Globus pallidus (tissue), 1 donor: ENCODE data around the gene WDR7.

Experiments used
- DNase-seq: peaks from one replicate; pipeline ENCODE4 v3.0.0-alpha.2; 2015; ENCODE audit warnings: low spot score

The WDR7 gene

DNA sequence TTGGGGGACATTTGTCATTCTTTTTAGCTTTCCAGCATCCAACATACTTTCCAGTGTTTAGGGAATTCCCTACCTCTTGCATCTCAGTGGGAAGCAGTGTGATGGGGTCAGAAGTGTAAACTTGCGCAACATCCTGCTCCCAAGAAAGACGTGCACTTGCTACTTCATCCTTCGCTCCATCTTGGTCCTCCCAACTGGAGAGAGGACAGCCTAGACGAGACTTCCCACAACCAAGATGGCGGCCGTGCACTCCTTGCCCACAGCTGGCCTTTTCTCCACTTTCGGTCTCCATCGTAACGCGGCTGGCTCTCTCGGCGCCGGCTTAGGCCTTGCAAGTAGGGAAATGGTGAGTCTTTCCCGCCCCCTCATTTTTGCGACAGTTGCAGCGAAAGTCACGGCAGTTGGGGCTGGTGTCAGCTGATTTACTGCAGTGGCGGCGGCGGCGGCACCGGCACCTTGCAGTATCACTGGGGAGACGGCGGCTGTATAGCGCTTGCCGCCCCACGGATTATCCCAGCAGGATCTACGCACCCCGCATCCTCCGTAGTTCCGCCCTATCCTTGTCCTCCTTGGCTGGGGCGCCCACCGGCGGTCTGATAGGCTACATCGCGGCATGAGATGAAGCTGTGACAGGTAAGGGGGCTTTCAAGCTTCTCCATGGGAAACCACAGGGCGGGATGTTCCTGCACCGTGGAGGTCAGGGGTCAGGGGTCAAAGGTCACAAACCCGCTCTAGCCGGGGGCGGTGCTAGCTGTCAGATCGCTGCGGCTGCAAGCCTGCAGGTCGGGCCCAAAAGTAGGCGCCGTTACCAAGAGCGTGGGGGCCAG lies at the start of gene WDR7:
Gene WDR7, plus strand, starts transcription at position 416 of the 827 bp plus-strand sequence. CDS start 21,157 bp downstream, outside the sequence.
- DNase-seq: peak; percentile 98

DNA sequence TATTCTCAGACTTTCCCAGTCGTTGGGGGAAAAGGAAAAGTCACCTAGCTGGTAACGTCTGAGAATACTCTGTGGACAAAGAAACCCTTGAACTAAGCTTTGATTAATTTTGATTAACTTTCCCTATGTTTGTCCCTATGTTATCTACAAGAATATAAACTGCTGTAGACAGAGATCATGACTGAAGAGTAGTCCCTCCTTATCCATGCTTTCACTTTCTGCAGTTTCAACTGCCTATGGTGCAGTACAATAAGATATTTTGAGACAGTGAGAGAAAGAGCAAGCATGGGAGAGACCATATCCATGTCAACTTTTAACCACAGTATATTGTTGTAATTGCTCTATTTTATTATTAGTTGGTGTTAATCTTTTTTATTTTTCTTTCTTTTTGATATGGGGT lies 44.5 kb upstream of the WDR7 start:
- no peak for DNase-seq

DNA sequence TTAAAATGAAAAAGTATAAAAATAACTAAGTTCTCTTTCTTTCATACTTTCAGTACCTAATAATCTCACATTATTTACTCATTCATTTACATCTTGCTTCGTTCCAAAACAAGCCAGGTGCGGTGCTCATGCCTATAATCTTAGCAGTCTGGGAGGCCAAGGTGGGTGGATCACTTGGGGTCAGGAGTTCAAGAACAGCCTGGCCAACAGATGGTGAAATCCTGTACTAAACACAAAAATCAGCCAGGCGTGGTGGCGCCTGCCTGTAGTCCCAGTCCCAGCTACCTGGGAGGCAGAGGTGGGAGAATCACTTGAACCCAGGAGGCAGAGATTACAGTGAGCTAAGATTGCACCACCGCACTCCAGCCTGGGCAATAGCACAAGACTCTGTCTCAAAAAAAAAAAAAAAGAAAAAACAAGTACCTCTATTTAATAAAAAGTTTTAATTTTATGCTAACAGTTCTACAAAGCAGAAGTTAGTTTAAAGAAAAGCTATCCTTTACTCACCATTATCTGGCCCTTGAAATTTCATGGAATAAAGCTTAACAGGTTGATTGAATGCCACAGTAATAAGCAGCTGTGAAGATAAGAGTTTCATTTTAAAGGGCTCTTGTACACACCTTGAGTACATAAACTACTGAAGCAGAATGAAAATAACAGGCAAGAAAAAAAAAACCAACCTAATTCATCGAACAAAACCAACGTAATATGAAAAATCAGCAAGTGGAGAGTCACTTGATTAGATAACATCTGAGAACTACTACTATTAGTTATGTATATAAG lies 35.2 kb upstream of the WDR7 start:
- no peak for DNase-seq

DNA sequence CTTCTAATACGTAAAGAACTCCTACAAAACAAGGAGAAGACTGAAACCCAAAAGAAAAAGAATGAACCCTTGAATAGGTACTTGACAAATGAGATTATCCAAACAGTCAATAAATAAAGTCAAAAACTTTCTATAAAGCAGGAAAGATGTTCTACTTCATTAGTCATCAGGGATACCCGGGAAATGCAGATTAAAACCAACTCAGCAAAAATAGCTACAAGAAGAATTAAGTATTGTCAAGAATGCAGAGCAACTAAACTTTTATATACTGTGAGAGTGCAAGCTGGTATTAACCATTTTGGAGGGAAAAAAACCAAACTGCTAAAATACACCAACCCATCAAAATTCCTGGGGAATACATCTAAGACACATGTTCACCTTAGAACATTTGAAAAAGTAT lies 23.2 kb upstream of the WDR7 start:
- DNase-seq: no peak

DNA sequence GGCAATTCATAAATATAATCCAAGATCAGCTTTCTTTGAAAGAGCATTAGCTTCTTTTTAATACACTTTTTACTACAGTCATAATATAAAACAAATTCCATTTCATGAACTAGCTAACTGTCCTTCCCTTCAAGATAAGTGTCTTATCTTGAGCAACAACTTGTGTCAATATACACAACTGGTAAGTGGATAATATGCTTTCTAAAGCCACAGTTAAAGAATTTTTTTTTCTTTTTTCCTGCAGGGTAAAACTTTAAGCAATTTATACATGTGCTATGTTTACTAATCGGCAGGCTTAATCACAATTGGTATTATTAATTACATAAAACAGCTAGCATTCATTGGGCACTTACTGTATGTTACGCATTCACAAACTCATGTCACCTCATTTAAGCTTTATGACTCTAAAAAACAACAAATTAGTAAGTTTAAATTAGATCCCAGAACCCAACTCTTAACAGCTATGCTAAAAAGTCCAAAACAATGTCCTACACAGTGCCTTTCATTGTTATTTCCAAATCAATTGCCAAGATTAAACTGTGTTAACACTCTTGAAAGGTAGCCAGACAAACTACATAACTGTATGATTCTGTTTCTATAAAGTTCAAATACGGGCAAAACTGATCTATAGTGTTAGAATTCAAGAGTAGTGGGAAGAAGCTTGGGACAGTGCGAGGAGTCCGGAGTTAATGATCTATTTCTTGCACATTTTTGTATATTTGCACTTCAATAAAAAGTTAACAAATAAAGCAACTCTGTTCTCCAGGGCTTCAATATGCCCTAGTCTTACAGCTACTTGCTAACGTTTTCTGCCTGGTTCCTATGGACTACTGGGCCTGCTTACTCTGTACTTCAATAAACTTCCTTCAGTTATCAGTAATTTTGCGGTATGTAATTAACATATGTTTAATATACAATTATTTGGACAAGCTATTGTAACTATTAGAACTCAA lies 18.8 kb upstream of the WDR7 start:
- no peak for DNase-seq

DNA sequence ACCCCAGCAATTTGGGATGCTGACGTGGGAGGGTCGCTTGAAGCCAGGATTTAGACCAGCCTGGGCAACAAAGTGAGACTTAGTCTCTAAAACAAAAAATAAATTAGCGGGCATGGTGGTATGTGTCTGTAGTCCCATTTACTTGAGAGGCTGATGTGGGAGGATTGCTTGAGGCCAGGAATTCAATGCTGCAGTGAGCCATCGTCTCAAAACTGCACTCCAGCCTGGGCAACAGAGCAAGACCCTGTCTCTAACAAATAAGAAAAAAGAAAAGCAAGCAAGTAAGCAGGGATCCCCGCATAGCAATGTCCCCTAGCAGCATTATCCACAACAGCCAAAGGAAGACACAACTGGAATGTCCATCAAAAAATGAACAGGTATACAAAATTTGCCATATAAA lies 16.2 kb upstream of the WDR7 start:
- DNase-seq: no peak

DNA sequence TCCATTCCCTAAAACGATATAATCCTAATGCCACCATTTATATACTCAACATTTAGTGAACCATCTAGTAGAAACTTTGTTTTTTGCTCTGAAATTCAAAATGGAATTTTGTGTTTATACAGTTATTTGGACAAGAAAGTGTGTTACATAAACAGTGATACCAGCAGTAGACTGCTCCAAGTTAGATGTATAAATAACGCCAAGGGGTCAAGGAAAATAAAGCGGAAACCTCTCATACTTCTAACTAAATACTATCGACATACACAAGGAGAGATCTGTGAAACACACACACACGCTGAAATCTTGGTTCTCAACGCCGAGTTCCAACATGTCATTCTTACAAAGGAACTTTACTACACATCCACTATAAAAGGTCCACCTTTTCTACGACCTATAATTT lies 14.0 kb upstream of the WDR7 start:
- DNase-seq: no peak

DNA sequence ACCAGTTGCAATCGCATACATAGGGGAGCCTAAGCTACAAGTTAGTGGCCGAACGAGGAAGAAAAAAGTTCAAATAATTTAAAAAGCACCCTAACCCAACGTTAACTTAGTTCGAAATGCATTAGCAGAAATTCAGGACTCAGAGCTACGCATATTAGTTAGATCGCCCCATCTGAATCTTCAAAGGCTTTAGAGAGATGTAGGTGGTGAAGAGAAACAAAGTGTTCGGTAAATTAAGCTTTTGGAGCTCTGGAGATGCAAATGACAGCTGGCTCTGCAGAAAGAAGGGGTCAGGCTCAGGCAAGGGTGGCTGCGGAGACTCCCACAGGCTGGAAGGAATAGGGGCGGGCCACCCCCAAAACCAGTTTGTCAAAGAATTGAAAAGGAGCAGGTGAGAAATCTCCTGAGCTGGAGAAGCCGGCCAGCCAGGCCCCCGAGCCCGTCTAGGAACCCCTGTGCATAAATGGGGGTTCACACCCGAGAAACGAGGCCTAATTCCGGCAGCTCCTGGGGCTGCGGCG lies 13.4 kb upstream of the WDR7 start:
- peak; percentile 35 for DNase-seq

DNA sequence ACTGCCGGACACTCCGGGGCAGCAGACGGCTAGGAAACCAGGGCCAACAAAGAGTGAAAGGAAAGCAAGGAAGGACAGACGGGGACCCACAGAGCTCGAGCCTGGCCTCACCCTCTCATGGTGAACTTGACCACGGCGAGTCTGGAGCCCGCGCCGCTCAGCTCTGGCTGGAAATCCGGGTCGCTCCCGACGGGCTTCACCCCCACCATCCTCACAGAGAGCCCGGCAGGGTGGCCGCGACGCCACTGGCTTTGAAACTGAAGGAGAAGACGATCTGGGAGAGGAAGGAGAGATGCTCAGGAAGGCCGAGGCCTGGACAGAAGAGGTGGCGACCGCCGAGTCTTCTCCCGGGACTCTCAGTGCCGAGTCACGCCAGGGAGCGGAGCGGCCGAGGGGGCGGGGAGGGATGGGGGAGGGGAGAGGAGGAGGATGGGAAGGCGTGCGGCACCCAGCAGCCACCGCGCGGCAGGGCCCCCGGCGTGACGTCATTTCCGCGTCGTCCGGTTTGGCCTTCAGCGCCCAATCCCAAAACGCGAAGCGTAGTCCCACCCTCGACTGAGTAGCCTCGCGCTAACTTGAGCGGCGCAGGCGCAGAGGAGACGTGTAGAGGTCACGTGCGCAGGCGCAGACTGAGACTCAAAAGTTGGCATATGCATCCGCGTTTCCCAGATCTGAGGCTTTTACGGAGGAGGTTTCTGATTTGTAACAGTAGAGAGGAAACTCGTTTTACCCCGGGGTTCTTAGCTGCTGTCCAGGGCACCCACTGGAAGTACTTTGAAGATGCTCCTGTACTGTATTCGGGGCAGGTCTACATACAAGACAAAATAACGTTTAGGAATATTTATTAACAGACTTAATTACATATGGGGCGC lies 12.7 kb upstream of the WDR7 start, which contains the start of gene TXNL1:
Gene TXNL1, minus strand, starts transcription at position 361 of the 872 bp plus-strand sequence. Its CDS starts 152 bp downstream, at position 209.
- DNase-seq: peak; percentile 98

DNA sequence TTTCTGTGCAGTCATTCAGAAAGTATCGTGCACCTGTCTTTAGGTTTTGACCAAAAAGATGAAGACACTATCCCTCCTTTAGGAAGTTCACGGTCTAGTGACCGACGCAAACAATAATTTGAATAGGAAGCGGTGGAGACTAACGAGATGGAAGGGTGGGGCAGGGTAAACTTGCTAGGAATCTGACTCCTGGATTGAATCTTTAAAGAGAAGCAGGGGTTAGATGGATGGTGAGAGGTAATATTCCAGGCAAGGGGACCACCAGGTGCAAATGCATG lies 12.1 kb upstream of the WDR7 start:
- DNase-seq: no peak

DNA sequence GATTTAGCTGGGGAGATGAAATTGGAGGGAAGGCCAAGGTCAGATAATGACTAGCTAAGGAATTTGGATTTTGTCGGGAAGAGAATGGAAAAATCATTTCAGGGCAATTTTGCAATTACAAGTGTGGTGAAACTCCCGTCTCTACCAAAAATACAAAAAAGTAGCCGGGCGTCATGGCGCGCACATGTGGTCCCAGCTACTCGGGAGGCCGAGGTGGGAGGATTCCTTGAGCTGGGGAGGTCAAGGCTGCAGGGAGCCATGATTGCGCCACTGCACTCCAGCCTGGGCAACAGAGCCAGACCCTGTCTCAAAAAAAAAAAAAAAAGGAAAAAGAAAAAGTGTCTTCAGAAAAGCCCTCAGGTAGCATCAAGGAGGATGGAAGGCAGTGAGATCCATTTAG lies 11.6 kb upstream of the WDR7 start:
- DNase-seq: no peak

DNA sequence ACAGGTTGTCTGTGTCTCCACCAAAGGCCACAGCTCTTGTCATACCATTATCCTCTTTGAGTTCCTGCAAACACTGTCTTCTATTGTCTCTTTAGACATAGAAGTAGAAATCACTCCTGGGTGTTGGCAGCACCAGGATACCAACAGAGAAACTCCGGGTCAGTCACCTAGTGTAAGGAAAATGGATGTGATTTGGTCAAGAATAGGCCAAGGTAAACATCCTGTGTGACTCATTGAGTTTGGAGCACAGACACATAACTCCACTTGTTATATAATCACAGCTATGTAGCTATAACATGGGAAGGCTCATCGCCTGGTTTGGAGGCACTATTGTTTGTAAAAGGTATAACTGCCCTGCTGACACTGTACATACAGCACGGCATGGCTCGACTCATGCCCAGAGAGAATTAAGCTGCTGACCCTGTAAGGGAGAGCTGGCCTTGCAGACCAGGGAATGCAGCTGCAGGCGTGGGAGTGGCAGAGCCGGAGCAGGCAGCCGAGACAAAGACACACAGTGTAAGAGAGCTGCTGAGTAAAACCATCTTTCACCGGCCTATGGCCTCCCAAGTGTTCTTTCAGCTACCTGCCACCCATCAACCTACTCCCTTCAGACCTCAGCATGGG lies 9.3 kb upstream of the WDR7 start:
- no peak for DNase-seq

DNA sequence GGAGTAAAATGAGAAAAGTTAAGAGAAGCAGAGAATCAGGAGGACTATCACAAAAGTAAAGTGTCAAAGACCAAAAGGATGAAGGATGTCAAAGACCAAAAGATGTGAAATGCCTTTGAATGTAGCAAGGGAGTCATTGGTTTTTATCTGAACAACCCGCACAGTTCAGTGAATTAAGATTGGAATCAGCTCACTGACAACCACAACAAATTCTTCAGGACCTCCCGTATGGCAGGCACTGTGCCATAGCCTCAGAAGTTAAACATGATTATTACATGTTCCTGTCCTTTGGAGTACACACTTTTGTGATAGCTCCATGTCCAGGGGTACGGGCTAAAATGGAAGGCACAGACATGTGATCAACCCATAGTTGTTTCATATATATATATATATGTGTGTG lies 7.8 kb upstream of the WDR7 start:
- no peak for DNase-seq

DNA sequence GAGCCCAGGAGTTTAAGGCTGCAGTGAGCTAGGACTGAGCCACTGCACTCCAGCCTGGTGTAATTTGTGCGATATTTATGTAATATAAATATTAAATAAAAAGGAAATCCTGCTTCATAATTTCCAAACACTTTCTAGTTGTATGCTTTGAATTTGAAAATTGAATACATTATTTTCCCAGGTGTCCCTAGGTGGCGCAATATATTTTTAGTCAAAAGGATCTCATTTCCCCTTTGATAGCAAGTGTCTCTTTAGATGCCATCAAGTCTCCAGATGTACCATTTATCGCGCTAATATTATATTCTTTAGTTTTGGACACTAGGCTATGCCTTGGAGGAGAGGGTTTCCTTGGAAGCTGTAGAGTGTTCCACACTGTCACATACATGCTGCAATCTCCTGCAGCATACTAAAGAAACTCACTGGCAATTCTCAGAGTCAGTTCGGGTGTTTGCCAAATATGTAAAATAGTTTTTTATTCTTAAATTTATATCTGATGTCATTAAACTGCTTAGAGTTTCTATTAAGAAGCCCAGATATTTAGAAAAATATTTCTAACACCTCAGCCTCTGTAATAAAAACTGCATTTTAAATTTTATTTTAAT lies 5.6 kb upstream of the WDR7 start:
- DNase-seq: no peak

DNA sequence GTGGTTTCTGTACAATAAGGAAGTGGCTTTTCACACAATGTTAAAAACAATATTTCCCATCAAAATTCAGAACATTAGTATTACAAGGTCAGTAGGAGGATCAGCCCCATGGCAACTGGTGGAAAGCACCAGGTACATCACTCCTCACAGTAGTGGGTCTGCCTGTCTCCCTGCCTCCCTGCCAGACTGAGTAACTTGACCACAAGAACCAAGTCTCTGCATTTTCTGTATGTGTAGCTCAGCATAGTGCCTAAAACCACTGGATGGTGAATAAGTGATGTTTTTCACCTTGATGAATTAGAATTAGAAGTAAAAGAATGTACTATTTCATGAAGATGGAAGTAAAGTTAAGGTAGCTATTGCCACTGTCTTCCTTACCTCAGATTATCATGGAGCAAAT lies 4.1 kb upstream of the WDR7 start:
- DNase-seq: no peak

DNA sequence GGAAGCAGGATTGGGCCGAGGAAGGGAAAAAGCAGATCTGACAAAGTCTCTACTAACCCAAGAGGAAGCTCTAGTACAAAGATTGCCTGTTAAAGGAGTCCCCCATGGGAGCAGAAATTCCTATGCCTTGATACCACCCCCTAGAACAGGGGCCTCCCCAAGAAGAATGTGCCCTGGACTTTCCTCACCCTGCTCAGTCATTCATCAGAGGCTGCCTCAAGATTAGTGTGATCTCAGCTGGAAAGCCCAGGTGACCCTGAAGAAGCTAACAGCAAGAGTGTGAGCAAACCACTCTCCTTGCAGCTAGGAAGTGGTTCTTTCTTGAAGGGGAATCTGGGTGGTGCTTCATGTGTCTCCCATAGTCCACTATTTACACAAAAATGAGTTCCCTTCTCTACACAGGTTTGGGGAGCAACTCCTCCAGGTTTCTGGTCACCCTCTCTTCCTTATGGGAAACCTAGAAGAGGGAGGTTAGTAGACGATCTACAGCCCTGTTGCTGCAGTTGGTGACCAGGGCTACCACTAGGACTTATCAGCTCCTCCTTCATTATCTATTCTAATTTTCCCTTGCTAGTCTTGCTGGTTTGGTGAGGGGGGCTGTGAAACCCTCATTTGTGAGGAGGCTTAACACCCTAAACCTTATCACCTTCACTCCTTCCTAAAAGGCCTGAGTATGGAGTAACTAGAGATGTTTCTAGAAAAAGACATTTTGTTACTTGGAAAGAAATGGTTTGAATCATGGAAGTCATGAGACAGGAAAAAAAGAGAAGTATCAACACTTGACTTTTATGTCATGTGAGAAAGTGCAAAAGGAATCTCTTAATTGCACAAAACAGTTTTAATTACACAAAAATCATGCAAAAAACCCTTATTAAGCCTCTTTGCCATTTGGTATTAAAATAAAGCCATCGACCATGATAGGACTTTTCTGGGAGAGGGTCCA lies 2.9 kb upstream of the WDR7 start:
- DNase-seq: no peak

DNA sequence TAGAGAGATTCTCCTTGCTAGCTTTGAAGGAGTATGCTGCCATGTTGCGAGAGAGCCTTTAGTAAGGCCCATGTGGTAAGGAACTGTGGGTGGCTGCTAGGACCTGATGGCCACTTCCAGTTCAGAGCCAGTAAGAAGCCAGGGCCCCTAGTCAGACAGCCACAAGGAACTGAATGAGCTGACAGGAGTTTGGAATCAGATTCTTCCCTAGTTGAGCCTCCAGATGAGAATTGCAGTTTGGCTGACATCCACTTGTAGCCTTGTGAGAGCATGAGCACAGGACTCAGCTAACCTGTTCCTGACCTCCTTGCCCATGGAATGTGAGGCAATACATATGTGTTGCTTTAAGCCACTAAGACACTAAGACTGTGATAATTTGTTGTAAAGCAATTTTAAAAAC lies 1.2 kb upstream of the WDR7 start:
- DNase-seq: no peak

DNA sequence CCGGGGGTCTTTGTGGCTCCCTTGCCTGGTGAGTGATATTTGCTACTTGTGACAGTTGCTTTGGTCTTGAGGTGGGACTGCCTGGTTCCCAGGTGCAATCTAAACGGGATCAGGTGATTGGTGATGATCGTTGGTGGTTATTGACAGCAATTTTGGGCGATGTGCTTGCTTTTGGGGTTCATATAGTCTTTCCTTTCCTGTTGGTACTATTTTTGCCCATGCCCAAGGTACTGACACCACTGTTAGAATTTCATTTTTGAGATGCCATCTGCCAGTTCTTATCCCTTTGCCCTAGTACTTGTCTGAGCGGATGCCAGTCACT lies 573 bp downstream of the WDR7 start:
- DNase-seq: no peak

DNA sequence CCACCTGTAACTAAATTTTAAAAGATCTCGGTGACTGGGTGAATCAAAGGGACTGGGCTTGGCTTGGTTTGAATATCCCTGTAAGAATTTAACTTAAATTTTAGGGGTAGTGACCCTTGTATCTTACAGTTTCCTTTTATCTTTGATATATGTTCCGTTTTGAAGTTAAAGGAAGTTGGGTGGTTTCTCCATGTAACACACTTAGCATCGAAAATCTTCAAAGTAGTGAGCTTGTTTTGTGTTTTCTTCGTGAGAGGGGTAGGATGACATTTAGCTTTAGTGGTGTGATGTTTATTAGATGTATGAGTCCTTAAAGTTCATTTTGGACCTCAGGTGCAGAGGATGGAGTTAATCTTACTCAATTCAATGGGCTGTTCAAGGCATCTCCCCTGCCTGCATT lies 1.6 kb downstream of the WDR7 start:
- DNase-seq: no peak
